GM12878 (cell line): ENCODE measurements around the gene VARS2. TPM values are rescaled to one million over a fixed set of nuclear protein-coding genes. Genes with fewer than 3 reads are reported as not detected.

Experiments
- ATAC-seq: fragments of 200-7000 bp; cut with Tn5 transposase; 3 replicates; pipeline ENCODE4 v1.9.1; 2020; ENCODE audit warnings: mild to moderate bottlenecking, moderate library complexity
- BruUV-seq: library from RNA; stranded (reverse); fragments of 400-500 nt; replicated peaks from 2 replicates; lab custom pipeline; 2021; lab: Mats Ljungman, UMichigan
- CTCF ChIA-PET: fragments of 300-600 bp; sonication (Branson Sonifier 250); formaldehyde crosslinking; extraction: SDS; loops from one replicate; lab custom pipeline; 2021; ENCODE audit warnings: inconsistent platforms; lab: Yijun Ruan, JAX
- POLR2A ChIA-PET: fragments of 350-600 bp; formaldehyde crosslinking; extraction: SDS; loops from one replicate; lab custom pipeline; 2021; ENCODE audit warnings: inconsistent platforms; lab: Charles Lee
- RAD21 ChIA-PET: fragments of 300-600 bp; sonication (Branson Sonifier 250); formaldehyde crosslinking; loops from one replicate; lab custom pipeline; 2023; ENCODE audit warnings: antibody characterized with exemption; ENCODE audit not compliant: unreplicated experiment; lab: Charles Lee
- SMC1A ChIA-PET: fragments of 300-600 bp; sonication (Branson Sonifier 250); formaldehyde crosslinking; loops from one replicate; lab custom pipeline; 2023; ENCODE audit not compliant: unreplicated experiment, uncharacterized antibody; lab: Charles Lee
- DNase-seq: peaks from one replicate; pipeline ENCODE4 v3.0.0-alpha.2; 2011; ENCODE audit warnings: low read depth, low spot score
- FAIRE-seq: peaks from 3 replicates; lab custom pipeline; 2011; peaks lifted over from hg19 to GRCh38; lab: Jason Lieb, UNC
- H2AFZ ChIP-seq: 2 replicates; pipeline ENCODE4 v1.6.0; 2011; ENCODE audit warnings: low read depth, low read length, control low read depth; ENCODE audit not compliant: control insufficient read depth
- H3K27ac ChIP-seq: 2 replicates; pipeline ENCODE4 v1.5.1; 2011; ENCODE audit warnings: control low read depth; ENCODE audit not compliant: control insufficient read depth, insufficient read depth
- H3K27me3 ChIP-seq, 2 experiments: replicated peaks in 1 of 2; 2 replicates each; pipeline versions ENCODE4 v1.6.0 to v1.6.1; 2011; ENCODE audit warnings: low read length in 1 of 2; ENCODE audit not compliant: control insufficient read depth in 2 of 2, insufficient read depth in 2 of 2
- H3K36me3 ChIP-seq, 2 experiments: 2 replicates each; pipeline ENCODE4 v1.5.1; 2011; ENCODE audit warnings: low read length in 1 of 2; ENCODE audit not compliant: control insufficient read depth in 2 of 2, insufficient read depth in 2 of 2
- H3K4me1 ChIP-seq: 2 replicates; pipeline ENCODE4 v1.6.1; 2011; ENCODE audit warnings: mild to moderate bottlenecking, low read length, moderate library complexity, mixed read lengths; ENCODE audit not compliant: control insufficient read depth, insufficient read depth
- H3K4me2 ChIP-seq: 2 replicates; pipeline ENCODE4 v1.6.0; 2011; ENCODE audit warnings: control low read depth; ENCODE audit not compliant: control insufficient read depth, insufficient read depth
- H3K4me3 ChIP-seq: fragments of 200-600 bp; sonication (generic); 2 replicates; pipeline ENCODE4 v1.5.1; 2016
- H3K79me2 ChIP-seq: 2 replicates; pipeline ENCODE4 v1.6.0; 2011; ENCODE audit warnings: low read length; ENCODE audit not compliant: control insufficient read depth, insufficient read depth
- H3K9ac ChIP-seq: 2 replicates; pipeline ENCODE4 v1.8.0; 2011; ENCODE audit warnings: low read length, control low read depth, mixed read lengths; ENCODE audit not compliant: control insufficient read depth, insufficient read depth
- H3K9me3 ChIP-seq: replicated peaks from 3 replicates; pipeline ENCODE4 v1.5.1; 2011; ENCODE audit warnings: mild to moderate bottlenecking, low read length; ENCODE audit not compliant: control insufficient read depth, insufficient read depth
- H4K20me1 ChIP-seq: 2 replicates; pipeline ENCODE4 v1.6.0; 2011; ENCODE audit not compliant: control insufficient read depth, insufficient read depth
- FOXK2 ChIP-seq: fragments of 450-650 bp; IDR thresholded peaks from 2 replicates; pipeline ENCODE4 v1.6.1; 2017; ENCODE audit warnings: mild to moderate bottlenecking, moderate library complexity
- IKZF2 ChIP-seq, 2 experiments: fragments of 450-650 bp; IDR thresholded peaks; 2 replicates each; pipeline ENCODE4 v1.6.1; 2017; ENCODE audit warnings: mild to moderate bottlenecking in 2 of 2, moderate library complexity in 2 of 2
- MEF2A ChIP-seq: IDR thresholded peaks from 2 replicates; pipeline ENCODE4 v1.6.1; 2011; ENCODE audit warnings: low read depth, mild to moderate bottlenecking, low read length, moderate library complexity; ENCODE audit not compliant: insufficient read depth
- MEF2B ChIP-seq: fragments of 450-650 bp; IDR thresholded peaks from 2 replicates; pipeline ENCODE4 v1.6.1; 2018; ENCODE audit warnings: mild to moderate bottlenecking, moderate library complexity; ENCODE audit not compliant: partially characterized antibody, poor library complexity, severe bottlenecking
- WGBS: methylation state at CpG from one replicate; pipeline ENCODE4 v1.1.6; 2016; ENCODE audit warnings: low lambda C conversion rate; ENCODE audit not compliant: insufficient replicate concordance, insufficient coverage; ENCODE audit errors: missing lambda C conversion rate; 5-methylcytosine and 5-hydroxymethylcytosine counted together
- in situ Hi-C: fragments of 300-500 bp; cut with MboI; formaldehyde crosslinking; loops from 9 replicates; pipeline ENCODE4 v1.14.3; 2018; ENCODE audit warnings: mixed read lengths
- intact Hi-C: fragments of 100-400 bp; cut with micrococcal nuclease; formaldehyde crosslinking; loops from one replicate; pipeline ENCODE4 v1.14.2; 2022; ENCODE audit not compliant: unreplicated experiment
- polyA plus RNA-seq, 11 experiments: library from polyadenylated mRNA; depleted of rRNA in 4 of 11; unstranded in 6 of 11; stranded (reverse) in 5 of 11; fragments of >200 nt; fragmentation: Nextera tagmentation in 4 of 11; fragmentation: Illumina TruSeq in 1 of 11; extraction: Ambion mirVana in 4 of 11; extraction: Trizol in 1 of 11; gene quantifications; 1 replicate in 1 of 11; 2 replicates in 10 of 11; pipeline versions ENCODE4 v1.2.1 to v1.2.3, GENCODE V29; 2011 to 2016; ENCODE audit warnings: inconsistent platforms in 2 of 11, missing spikeins in 2 of 11, low read depth in 1 of 11
- total RNA-seq, 4 experiments: library from RNA; depleted of rRNA in 3 of 4; stranded (reverse); fragments of >200 nt in 3 of 4; fragmentation: Illumina TruSeq in 1 of 4; extraction: Trizol in 1 of 4; gene quantifications; 2 replicates each; pipeline versions ENCODE4 v1.2.1 to v1.2.3, GENCODE V29; 2013 to 2021

The VARS2 gene
- total and polyA plus RNA-seq, 10 of the 15 experiments (the other 5 are each of a cell fraction or from before 2014, with no cell fraction given): 3.8 to 70.7 (median 49.1) TPM

DNA sequence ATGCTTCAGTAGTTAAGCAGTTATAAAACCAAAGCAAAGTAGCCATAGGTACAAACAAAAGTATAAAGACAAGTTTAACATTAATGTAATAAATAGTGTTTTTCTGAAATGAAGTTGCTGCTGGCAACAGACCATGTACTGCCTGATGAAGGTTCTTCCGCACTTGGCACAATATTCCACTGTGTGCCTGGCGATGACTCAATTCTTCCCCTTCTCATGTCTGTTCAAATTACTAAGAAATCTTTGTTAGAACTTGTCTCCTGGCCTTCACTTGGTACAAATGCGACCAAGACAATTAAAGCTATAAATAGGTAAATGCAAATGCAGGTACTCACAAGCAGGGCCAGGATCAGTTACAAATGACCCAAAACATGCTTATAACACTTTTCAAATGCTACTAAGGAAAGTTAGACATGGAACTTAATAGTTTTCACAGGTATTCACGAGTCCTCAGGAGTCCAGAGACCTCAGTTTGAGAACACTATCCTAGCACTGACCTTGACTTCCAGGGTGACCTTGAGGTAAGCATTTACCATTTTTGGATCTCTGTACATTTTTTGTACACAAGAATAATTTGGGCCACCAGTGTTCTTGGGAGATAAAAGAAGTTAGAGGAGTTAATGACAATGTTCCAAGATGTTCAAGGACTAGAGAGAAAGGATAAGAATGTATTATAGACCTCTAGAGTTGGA is 37.9 kb upstream of the VARS2 start:
- no peak for FAIRE-seq
- no TSS peak for BruUV-seq
- peak overlapping the region; percentile 14; the same call in 1 of the 2 replicates for H3K27ac ChIP-seq
- intact Hi-C loops (loop anchor here (2.0 to 5.0 kb wide), 2 partner anchors 139 to 194 kb away; no protein-coding TSS in a partner anchor), in situ Hi-C loops (loop anchor here (5.0 kb wide), 1 partner anchor 54 kb away; no protein-coding TSS in a partner anchor)
- POLR2A ChIA-PET: interaction anchor here (0.6 to 1.5 kb wide), 3 partner anchors 19 to 194 kb away, joined by 3 to 6 read pairs (median 3); no protein-coding TSS in a partner anchor
- no peak for DNase-seq
- H3K9me3 ChIP-seq: peaks cover 8% of the 10 kb centered on the region; the same call in 2 of the 3 replicates
- H2AFZ ChIP-seq: peak overlapping the region; percentile 1
- peaks cover 15% of the 10 kb centered on the region for H3K4me1 ChIP-seq
- no peak for TF ChIP-seq FOXK2
- 0 out of 4 replicates have a peak, but pooled peaks of 1 of the 2 experiments have one; percentile 23 for TF ChIP-seq IKZF2 (IDR thresholded peaks at IDR 0.05)
- peak; percentile 11 for TF ChIP-seq MEF2B
- 0 out of 2 replicates have a peak, but pooled peaks have one; percentile 26 for TF ChIP-seq MEF2A
- WGBS: 58% methylated on average over 4 of the region's 4 CpGs
- RAD21 ChIA-PET: interaction anchor here (1.0 to 10.7 kb wide), 7 partner anchors 25 to 145 kb away, joined by 3 to 144 read pairs (median 9); partner anchors contain the start of genes FLOT1 and VARS2
- SMC1A ChIA-PET: interaction anchor here (0.7 to 6.1 kb wide), 12 partner anchors 35 to 211 kb away, joined by 3 to 72 read pairs (median 6); partner anchors contain the start of genes IER3 and VARS2
- no peak for ATAC-seq
- CTCF ChIA-PET: interaction anchor here (0.6 to 5.0 kb wide), 12 partner anchors 14 to 319 kb away, joined by 3 to 90 read pairs (median 7); partner anchors contain the start of gene VARS2
- no peaks in the 10 kb centered on the region for H3K27me3 ChIP-seq
- H3K4me3 ChIP-seq: no peak overlapping the region
- H3K79me2 ChIP-seq: no peaks in the 10 kb centered on the region
- no peaks in the 10 kb centered on the region for H4K20me1 ChIP-seq
- H3K36me3 ChIP-seq: no peaks in the 10 kb centered on the region
- no peak overlapping the region for H3K4me2 ChIP-seq
- H3K9ac ChIP-seq: no peak overlapping the region
